ENCODE measurements around the gene SNX8.

- TF ChIP-seq POLR2A (IDR thresholded peaks at IDR 0.05) (no peak), CTCF (IDR thresholded peaks at IDR 0.05) (no peak), EP300 (IDR thresholded peaks at IDR 0.05) (no peak), POLR2AphosphoS5 (IDR thresholded peaks at IDR 0.05) (no peak)
Measured at GRCh38 chr7:2233926-2234325, 80.3 kb downstream of the SNX8 start.
